T-helper 17 cell (primary cell): Measurements from ENCODE around the gene PRAF2. TPM values are rescaled to one million over a fixed set of nuclear protein-coding genes. Genes with fewer than 3 reads are reported as not detected.

ENCODE experiments used
- total RNA-seq, 4 donors: library from RNA in 2 of 4; stranded (reverse) in 2 of 4; gene quantifications; one replicate each; pipeline ENCODE4 v1.2.3 and lab custom pipeline; 2022 to 2026

Gene PRAF2
- total RNA-seq, 2 donors from 2014 or later = 18.8 to 20.6 TPM

Other genes with a start within 250 kb of the PRAF2 start
- not detected for gene ERAS, start 247.5 kb downstream of the PRAF2 start, total RNA-seq
- gene PCSK1N, start 238.4 kb downstream of the PRAF2 start, total RNA-seq = 10 to 100 TPM in 1 of 2 donors, 1 to 10 TPM in 1; 9.6 to 14.2 TPM
- gene TIMM17B, start 176.2 kb downstream of the PRAF2 start, total RNA-seq = 10 to 100 TPM; 33.6 to 41.9 TPM
- gene PQBP1, start 176.1 kb downstream of the PRAF2 start, total RNA-seq = 10 to 100 TPM; 66.7 to 68.8 TPM
- 10 to 100 TPM; 34.8 to 50.7 TPM for gene SLC35A2, start 162.4 kb downstream of the PRAF2 start, total RNA-seq
- gene PIM2, start 155.0 kb downstream of the PRAF2 start, total RNA-seq = 100 to 1,000 TPM; 301 to 481 TPM
- gene OTUD5, start 116.4 kb downstream of the PRAF2 start, total RNA-seq = 10 to 100 TPM; 91.0 to 91.6 TPM
- gene KCND1, start 102.2 kb downstream of the PRAF2 start, total RNA-seq = 1 to 10 TPM; 2.2 to 3.2 TPM
- 100 to 1,000 TPM; 107 to 123 TPM for gene GRIPAP1, start 71.7 kb downstream of the PRAF2 start, total RNA-seq
- 10 to 100 TPM; 38.9 to 46.4 TPM for gene TFE3, start 30.6 kb downstream of the PRAF2 start, total RNA-seq
- 10 to 100 TPM; 10.8 to 11.8 TPM for gene CCDC120, start 15.0 kb downstream of the PRAF2 start, total RNA-seq
- gene WDR45, start 5.9 kb upstream of the PRAF2 start, total RNA-seq = 10 to 100 TPM; 69.9 to 73.5 TPM
- 10 to 100 TPM; 13.5 to 14.4 TPM for gene GPKOW, start 49.7 kb upstream of the PRAF2 start, total RNA-seq
- gene MAGIX, start 88.8 kb upstream of the PRAF2 start, total RNA-seq = 1 to 10 TPM; 1.0 to 1.1 TPM
- gene PLP2, start 97.9 kb upstream of the PRAF2 start, total RNA-seq = 100 to 1,000 TPM; 180 to 203 TPM
- 1 to 10 TPM; 4.8 to 7.5 TPM for gene PRICKLE3, start 112.4 kb upstream of the PRAF2 start, total RNA-seq
- gene SYP, start 126.2 kb upstream of the PRAF2 start, total RNA-seq = under 1 TPM; 0.30 to 0.60 TPM
- gene CACNA1F, start 159.3 kb upstream of the PRAF2 start, total RNA-seq = under 1 TPM; 0.47 to 0.67 TPM
- 10 to 100 TPM; 18.2 to 22.8 TPM for gene CCDC22, start 161.5 kb upstream of the PRAF2 start, total RNA-seq
- gene FOXP3, start 190.7 kb upstream of the PRAF2 start, total RNA-seq = 10 to 100 TPM; 16.1 to 19.1 TPM
- gene PPP1R3F, start 195.8 kb upstream of the PRAF2 start, total RNA-seq = 10 to 100 TPM in 1 of 2 donors, 1 to 10 TPM in 1; 8.3 to 10.8 TPM
- not detected for gene GAGE10, start 229.6 kb upstream of the PRAF2 start, total RNA-seq
- not detected for gene GAGE12J, start 248.0 kb upstream of the PRAF2 start, total RNA-seq